Omental fat pad (tissue), 4 donors: Measurements from ENCODE around the gene SEC11A. TPM values are rescaled to one million over a fixed set of nuclear protein-coding genes. Genes with fewer than 3 reads are reported as not detected.

Experiments used
- ATAC-seq: fragments of 150-250 bp; one replicate; pipeline ENCODE4 v1.9.1; 2016; ENCODE audit warnings: mild to moderate bottlenecking, moderate library complexity; ENCODE audit not compliant: low FRiP score
- DNase-seq: peaks from one replicate; pipeline ENCODE4 v3.0.0-alpha.2; 2019; ENCODE audit warnings: low spot score
- CTCF ChIP-seq, 3 donors: fragments of 450-650 bp; IDR thresholded peaks; one replicate each; pipeline ENCODE4 v1.5.1; 2016 to 2017; ENCODE audit warnings: antibody characterized with exemption in 3 of 3, mild to moderate bottlenecking in 3 of 3, moderate library complexity in 2 of 3
- total RNA-seq, 4 donors: library from RNA; depleted of rRNA; stranded (reverse); fragments of >200 nt; gene quantifications; one replicate each; pipeline ENCODE4 v1.1.0, GENCODE V29; 2016

The SEC11A gene
- total RNA-seq, 4 donors from 2014 or later: 131 to 191 (median 149) TPM

GRCh38 chr15:84681831-84682230 is 34.1 kb downstream of the SEC11A start:
- DNase-seq (no peak), ATAC-seq (no peak)
- TF ChIP-seq CTCF (IDR thresholded peaks at IDR 0.05): no peak

- ATAC-seq: no peak
- DNase-seq: no peak
- no peak for TF ChIP-seq CTCF (IDR thresholded peaks at IDR 0.05)
These were observed 44.7 kb downstream of the SEC11A start for GRCh38 chr15:84671211-84671610.

- TF ChIP-seq CTCF (IDR thresholded peaks at IDR 0.05): no peak
- no peak for DNase-seq
- ATAC-seq: no peak
These were observed 46.2 kb downstream of the SEC11A start for GRCh38 chr15:84669726-84670125.

GRCh38 chr15:84668221-84668982 is 47.5 kb downstream of the SEC11A start:
- TF ChIP-seq CTCF (IDR thresholded peaks at IDR 0.05): no peak
- DNase-seq (no peak), ATAC-seq (no peak)

- no peak for ATAC-seq
- no peak for DNase-seq
- no peak for TF ChIP-seq CTCF (IDR thresholded peaks at IDR 0.05)
These were observed 49.6 kb downstream of the SEC11A start for GRCh38 chr15:84666373-84666772.

- TF ChIP-seq CTCF (IDR thresholded peaks at IDR 0.05): no peak
- DNase-seq: no peak
- no peak for ATAC-seq
These were observed 54.9 kb downstream of the SEC11A start for GRCh38 chr15:84661001-84661400.
